ENCODE data around the gene EI24.

GRCh38 chr11:125625225-125625629 lies 56.0 kb downstream of the EI24 start:
- TF ChIP-seq, protein P1, sequence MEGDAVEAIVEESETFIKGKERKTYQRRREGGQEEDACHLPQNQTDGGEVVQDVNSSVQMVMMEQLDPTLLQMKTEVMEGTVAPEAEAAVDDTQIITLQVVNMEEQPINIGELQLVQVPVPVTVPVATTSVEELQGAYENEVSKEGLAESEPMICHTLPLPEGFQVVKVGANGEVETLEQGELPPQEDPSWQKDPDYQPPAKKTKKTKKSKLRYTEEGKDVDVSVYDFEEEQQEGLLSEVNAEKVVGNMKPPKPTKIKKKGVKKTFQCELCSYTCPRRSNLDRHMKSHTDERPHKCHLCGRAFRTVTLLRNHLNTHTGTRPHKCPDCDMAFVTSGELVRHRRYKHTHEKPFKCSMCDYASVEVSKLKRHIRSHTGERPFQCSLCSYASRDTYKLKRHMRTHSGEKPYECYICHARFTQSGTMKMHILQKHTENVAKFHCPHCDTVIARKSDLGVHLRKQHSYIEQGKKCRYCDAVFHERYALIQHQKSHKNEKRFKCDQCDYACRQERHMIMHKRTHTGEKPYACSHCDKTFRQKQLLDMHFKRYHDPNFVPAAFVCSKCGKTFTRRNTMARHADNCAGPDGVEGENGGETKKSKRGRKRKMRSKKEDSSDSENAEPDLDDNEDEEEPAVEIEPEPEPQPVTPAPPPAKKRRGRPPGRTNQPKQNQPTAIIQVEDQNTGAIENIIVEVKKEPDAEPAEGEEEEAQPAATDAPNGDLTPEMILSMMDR (IDR thresholded peaks at IDR 0.05; ENCODE audit: low read depth, low read length, missing input control), result no peak
- TF ChIP-seq, protein P2, sequence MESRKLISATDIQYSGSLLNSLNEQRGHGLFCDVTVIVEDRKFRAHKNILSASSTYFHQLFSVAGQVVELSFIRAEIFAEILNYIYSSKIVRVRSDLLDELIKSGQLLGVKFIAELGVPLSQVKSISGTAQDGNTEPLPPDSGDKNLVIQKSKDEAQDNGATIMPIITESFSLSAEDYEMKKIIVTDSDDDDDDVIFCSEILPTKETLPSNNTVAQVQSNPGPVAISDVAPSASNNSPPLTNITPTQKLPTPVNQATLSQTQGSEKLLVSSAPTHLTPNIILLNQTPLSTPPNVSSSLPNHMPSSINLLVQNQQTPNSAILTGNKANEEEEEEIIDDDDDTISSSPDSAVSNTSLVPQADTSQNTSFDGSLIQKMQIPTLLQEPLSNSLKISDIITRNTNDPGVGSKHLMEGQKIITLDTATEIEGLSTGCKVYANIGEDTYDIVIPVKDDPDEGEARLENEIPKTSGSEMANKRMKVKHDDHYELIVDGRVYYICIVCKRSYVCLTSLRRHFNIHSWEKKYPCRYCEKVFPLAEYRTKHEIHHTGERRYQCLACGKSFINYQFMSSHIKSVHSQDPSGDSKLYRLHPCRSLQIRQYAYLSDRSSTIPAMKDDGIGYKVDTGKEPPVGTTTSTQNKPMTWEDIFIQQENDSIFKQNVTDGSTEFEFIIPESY (IDR thresholded peaks at IDR 0.05), result no peak
- TF ChIP-seq TAF1 (conservative IDR thresholded peaks at IDR 0.05) (no peak), YY1 (IDR thresholded peaks at IDR 0.05) (no peak), EGR1 (IDR thresholded peaks at IDR 0.05; ENCODE audit: low read depth in 2 of 2) (no peak), NR2F2 (IDR thresholded peaks at IDR 0.05) (no peak), SP1 (IDR thresholded peaks at IDR 0.05) (no peak), GABPA (IDR thresholded peaks at IDR 0.05 in 1 of 2, conservative IDR thresholded peaks at IDR 0.05 in 1 of 2) (no peak), REST (IDR thresholded peaks at IDR 0.05) (no peak), JUND (IDR thresholded peaks at IDR 0.05) (no peak), RAD21 (IDR thresholded peaks at IDR 0.05) (no peak), RXRA (IDR thresholded peaks at IDR 0.05) (no peak)

Measured in liver (tissue), 3 donors.